Measurements from ENCODE around the gene TIAM1.

- TF ChIP-seq CTCF (IDR thresholded peaks at IDR 0.05; ENCODE audit: borderline replicate concordance, extremely low read depth, low read length, poor library complexity, severe bottlenecking) (no peak), EZH2 (IDR thresholded peaks at IDR 0.05; ENCODE audit: borderline replicate concordance, low read depth, low read length, severe bottlenecking) (no peak)
Measured at GRCh38 chr21:31360717-31361116, 16.7 kb upstream of the TIAM1 start.

Measured in DND-41 (cell line).